ENCODE data around the gene CFAP299.

Gene CFAP299

GRCh38 chr4:81007417-81007816, 671.9 kb downstream of the CFAP299 start:
- no peak for DNase-seq (ENCODE audit: low read depth in 2 of 3, low spot score in 1 of 3)

All from stimulated activated CD4-positive, alpha-beta T cell treated with anti-CD3 and anti-CD28 coated beads, Interleukin-12 subunit alpha, Interleukin-12 subunit beta, amount 100 ng/mL, for 48 hours (primary cell).